Effector CD8-positive, alpha-beta T cell (primary cell): Measurements from ENCODE around the gene RNF187.

Experiments used
- DNase-seq: peaks from one replicate; lab custom pipeline; 2025; lab: John Stamatoyannopoulos, UW

The RNF187 gene

GRCh38 chr1:228508840-228509415, 21.7 kb downstream of the RNF187 start:
- no peak for DNase-seq

- DNase-seq = no peak
Observed at GRCh38 chr1:228510101-228510802, 23.1 kb downstream of the RNF187 start.

- DNase-seq = no peak
Observed at GRCh38 chr1:228510803-228511413, 23.7 kb downstream of the RNF187 start.

GRCh38 chr1:228511546-228512445, 24.6 kb downstream of the RNF187 start:
- no peak for DNase-seq

GRCh38 chr1:228512781-228513198, 25.6 kb downstream of the RNF187 start:
- DNase-seq = no peak

- no peak for DNase-seq
Observed at GRCh38 chr1:228513236-228513900, 26.2 kb downstream of the RNF187 start.

GRCh38 chr1:228514421-228514820, 27.2 kb downstream of the RNF187 start:
- DNase-seq = no peak

- peak; percentile 18 for DNase-seq
Observed at GRCh38 chr1:228515200-228515834, 28.1 kb downstream of the RNF187 start.

GRCh38 chr1:228517655-228518054, 30.5 kb downstream of the RNF187 start:
- DNase-seq = no peak

- DNase-seq = no peak
Observed at GRCh38 chr1:228527596-228527995, 40.4 kb downstream of the RNF187 start.

GRCh38 chr1:228528612-228529011, 41.4 kb downstream of the RNF187 start:
- DNase-seq = no peak

GRCh38 chr1:228530086-228530758, 43.0 kb downstream of the RNF187 start:
- no peak for DNase-seq

GRCh38 chr1:228530951-228531731, 44.0 kb downstream of the RNF187 start:
- no peak for DNase-seq

- DNase-seq = no peak
Observed at GRCh38 chr1:228538831-228539230, 51.6 kb downstream of the RNF187 start.

- DNase-seq = no peak
Observed at GRCh38 chr1:228540161-228540917, 53.2 kb downstream of the RNF187 start.

- DNase-seq = no peak
Observed at GRCh38 chr1:228541725-228542124, 54.5 kb downstream of the RNF187 start.

- DNase-seq = no peak
Observed at GRCh38 chr1:228542376-228542775, 55.2 kb downstream of the RNF187 start.

GRCh38 chr1:228542981-228543380, 55.8 kb downstream of the RNF187 start:
- DNase-seq = no peak

GRCh38 chr1:228543396-228543795, 56.2 kb downstream of the RNF187 start:
- no peak for DNase-seq
